ENCODE results near the gene SLC39A12.

SLC39A12 gene

DNA sequence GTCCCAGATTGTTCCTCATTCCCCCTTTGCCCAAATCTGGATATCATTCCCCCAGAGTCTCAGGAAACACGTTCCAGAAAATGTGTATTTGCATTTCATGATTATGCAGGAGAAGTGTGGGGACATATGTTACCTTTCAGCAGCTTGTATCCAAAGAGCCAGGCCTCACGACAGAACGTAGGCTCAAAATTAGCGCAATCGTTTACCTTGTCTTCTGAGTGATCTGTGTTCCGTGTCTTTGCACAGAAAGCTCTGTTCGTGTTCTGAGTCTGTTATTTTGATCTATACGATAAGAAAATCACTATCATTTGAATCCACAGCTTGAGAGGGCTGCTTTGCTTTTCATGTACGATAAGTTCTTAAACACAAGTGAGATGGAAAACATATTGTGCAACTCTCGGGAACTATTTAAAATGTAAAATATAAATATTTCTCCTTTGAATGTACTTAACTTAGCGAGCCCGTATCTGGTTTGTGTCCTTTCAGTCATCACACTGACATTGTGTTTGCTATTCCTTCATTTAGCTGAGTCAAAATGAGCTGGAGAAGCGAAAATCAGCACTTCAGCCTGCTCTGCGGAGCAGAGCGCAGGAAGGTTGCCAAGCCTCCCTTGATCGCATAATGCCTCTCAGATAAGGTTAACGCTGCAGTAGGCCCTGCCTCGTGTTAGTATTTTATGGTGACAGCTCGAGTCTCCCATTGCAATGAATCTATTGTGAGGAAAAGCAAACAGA is 108.3 kb downstream of the SLC39A12 start:
- DNase-seq (ENCODE audit: low read depth): no peak

GRCh38 chr10:18066947-18067346 is 115.2 kb downstream of the SLC39A12 start:
- no peak for DNase-seq (ENCODE audit: low read depth)

DNA sequence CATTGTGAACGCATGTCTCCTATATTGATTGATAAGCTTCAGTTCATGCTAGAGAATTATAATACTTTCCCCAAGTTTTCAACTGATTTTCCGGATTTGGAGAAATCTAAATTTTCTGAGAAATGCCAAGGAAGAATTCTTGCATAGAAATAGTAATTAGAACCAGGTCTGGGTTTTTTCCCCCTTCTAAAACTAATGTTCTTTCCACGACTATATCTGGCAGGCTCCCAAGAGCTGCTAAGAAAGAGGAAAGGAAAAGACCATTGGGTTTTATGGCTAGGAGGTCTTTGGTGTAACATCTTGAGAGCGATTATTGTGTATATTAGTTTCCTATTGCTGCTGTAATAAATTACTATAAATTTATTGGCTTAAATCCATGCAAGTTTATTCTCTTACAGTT is 116.7 kb downstream of the SLC39A12 start:
- DNase-seq (ENCODE audit: low read depth): no peak

DNA sequence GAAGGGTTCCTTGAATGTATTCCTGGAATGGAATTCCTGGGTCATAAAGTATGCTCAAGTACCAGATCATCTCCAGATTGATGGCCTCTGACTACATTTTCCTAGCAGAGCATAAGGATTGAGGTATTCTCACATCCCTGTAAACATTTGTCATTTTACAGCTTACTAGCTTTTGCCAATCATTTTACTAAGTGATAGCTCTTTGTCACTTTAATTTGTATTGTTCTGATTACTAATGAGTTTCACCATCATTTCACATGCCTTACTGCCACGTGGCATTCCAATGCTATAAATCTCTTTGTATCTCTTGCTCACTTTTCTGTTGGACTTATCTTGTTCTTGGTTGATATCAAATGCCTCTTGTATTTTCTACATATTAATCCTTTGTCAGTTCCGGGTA is 119.9 kb downstream of the SLC39A12 start:
- DNase-seq (ENCODE audit: low read depth): no peak

DNA sequence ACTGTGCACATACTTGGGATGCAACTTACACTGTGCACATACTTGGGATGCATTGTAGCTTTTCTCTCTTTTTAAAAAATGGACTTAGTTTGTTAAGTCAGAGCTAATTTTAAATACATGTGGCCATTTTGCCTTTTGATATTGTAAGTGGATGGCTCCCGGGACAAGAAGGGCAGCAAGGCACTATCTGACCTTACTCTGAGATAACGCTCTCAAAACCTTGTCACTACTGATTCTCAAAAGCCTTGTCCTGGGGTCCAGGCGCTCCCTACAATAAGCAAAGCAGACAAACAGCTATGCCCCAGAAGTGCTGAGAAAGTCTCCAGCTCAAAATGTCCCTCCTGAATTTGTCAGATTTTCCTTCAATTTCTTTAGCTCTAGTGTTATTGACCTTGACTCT is 121.6 kb downstream of the SLC39A12 start:
- DNase-seq (ENCODE audit: low read depth): no peak

- DNase-seq (ENCODE audit: low read depth): no peak
Observed at GRCh38 chr10:18075881-18076280, 124.2 kb downstream of the SLC39A12 start.

GRCh38 chr10:18079665-18080295 is 128.1 kb downstream of the SLC39A12 start:
- DNase-seq (ENCODE audit: low read depth): no peak

DNA sequence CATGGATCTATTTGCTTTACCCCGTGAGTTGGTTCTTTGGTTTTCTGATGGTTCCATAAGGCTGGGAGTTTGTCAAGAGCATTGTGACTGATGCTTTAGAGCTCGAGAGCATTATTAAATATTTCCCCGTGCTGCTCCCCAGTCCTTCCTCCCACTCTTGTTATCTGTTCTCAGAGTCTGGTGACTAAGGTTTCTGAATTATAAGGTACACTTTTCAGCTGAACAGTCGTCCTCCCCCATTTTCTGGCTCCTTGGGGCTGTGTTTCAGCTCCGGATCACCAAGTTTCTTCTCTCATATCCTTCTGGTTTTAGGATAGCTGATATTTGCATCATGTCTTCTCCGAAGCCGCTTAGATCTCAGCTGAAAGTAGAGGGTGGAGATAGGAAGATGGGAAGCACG is 130.7 kb downstream of the SLC39A12 start:
- no peak for DNase-seq (ENCODE audit: low read depth)

- DNase-seq (ENCODE audit: low read depth): no peak
Observed at GRCh38 chr10:18085855-18086254, 134.1 kb downstream of the SLC39A12 start.

- DNase-seq (ENCODE audit: low read depth): no peak
Observed at GRCh38 chr10:18086746-18087145, 135.0 kb downstream of the SLC39A12 start.

DNA sequence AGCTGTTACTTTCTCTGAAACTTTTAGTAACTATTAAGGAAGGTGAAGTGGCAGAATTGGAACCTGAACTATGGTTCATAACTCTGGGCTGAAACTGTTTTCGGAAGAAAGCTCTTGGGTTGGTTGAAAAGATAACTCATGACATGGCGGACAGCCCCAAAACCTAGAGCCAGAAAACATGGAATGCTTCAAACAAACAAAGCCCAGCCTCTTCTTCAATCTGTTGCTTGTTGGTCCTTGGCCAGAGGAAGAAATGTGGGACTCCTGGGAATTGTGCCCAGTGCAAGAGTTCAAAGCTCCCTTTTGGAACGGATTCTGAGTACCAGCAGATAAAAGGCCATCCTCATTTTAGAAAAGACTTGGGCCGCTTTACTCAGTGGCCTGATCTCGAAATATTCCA is 135.6 kb downstream of the SLC39A12 start:
- DNase-seq (ENCODE audit: low read depth): no peak

Data from stimulated activated CD8-positive, alpha-beta memory T cell treated with anti-CD3 and anti-CD28 coated beads, Interleukin-12 subunit alpha, Interleukin-12 subunit beta, amount 100 ng/mL, for 4 hours (primary cell).